ENCODE results near the gene ACACA. TPM values are rescaled to one million over a fixed set of nuclear protein-coding genes. Genes with fewer than 3 reads are reported as not detected.

Gene ACACA
- total and polyA plus RNA-seq, 9 of the 15 experiments (the other 6 are each of a cell fraction or from before 2014, with no cell fraction given), result 35.9 to 135 (median 88.4) TPM

GRCh38 chr17:37322826-37323561 is 83.6 kb downstream of the ACACA start:
- 0 out of 2 replicates have a peak, but pooled peaks have one; percentile 25 for TF ChIP-seq POLR2A (conservative IDR thresholded peaks at IDR 0.05)
- no peak for TF ChIP-seq CXXC5 (CRISPR knock-in tag; IDR thresholded peaks at IDR 0.05)
- WGBS (ENCODE audit: insufficient coverage, low coverage, missing lambda C conversion rate), result 82% methylated on average over 7 of the region's 7 CpGs
- in situ Hi-C loops (cut with MboI), result no loop called here

DNA sequence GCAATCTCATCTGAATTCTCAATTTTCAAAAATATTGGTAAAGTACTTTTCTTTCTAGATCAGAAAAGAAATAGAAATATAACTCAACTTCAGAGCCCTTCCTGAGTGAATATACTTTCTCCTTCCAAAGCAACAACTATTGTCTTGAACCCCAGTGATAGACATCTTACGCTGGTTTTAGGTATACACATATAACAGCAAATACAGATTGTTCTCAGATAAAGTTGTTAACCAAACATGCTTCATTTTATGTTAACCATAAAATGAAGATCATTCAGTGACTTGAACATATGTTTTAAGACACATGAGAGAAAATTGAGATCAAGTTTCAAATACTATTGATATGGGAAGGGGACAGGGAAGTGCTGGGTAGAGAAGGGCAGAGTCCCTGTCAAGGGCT is 84.5 kb downstream of the ACACA start:
- H3K9me3 ChIP-seq (replicated peaks; ENCODE audit: control insufficient read depth, insufficient read depth, low read depth, low read length), result no peaks in the 10 kb centered on the region
- TF ChIP-seq PBX2 (CRISPR knock-in tag; IDR thresholded peaks at IDR 0.05; ENCODE audit: low read depth), result no peak
- TF ChIP-seq PBX2 (tag; conservative IDR thresholded peaks at IDR 0.05; ENCODE audit: low read depth), result no peak
- no peak for TF ChIP-seq RFX1 (IDR thresholded peaks at IDR 0.05)
- TF ChIP-seq, protein P1, sequence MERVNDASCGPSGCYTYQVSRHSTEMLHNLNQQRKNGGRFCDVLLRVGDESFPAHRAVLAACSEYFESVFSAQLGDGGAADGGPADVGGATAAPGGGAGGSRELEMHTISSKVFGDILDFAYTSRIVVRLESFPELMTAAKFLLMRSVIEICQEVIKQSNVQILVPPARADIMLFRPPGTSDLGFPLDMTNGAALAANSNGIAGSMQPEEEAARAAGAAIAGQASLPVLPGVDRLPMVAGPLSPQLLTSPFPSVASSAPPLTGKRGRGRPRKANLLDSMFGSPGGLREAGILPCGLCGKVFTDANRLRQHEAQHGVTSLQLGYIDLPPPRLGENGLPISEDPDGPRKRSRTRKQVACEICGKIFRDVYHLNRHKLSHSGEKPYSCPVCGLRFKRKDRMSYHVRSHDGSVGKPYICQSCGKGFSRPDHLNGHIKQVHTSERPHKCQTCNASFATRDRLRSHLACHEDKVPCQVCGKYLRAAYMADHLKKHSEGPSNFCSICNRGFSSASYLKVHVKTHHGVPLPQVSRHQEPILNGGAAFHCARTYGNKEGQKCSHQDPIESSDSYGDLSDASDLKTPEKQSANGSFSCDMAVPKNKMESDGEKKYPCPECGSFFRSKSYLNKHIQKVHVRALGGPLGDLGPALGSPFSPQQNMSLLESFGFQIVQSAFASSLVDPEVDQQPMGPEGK (CRISPR knock-in tag; IDR thresholded peaks at IDR 0.05; ENCODE audit: borderline replicate concordance), result no peak
- no peak for TF ChIP-seq CHD4 (IDR thresholded peaks at IDR 0.05; ENCODE audit: insufficient read depth, insufficient replicate concordance, low read depth, low read length, poor library complexity, severe bottlenecking)
- TF ChIP-seq LARP7 (IDR thresholded peaks at IDR 0.05), result no peak

More at GRCh38 chr17:37322826-37323561, 83.6 kb downstream of the ACACA start:
- Histone ChIP-seq H3K27ac (ENCODE audit: extremely low read depth, low read depth, low read length) (no peak overlapping the region), H4K20me1 (replicated peaks; ENCODE audit: control insufficient read depth, insufficient read depth, low read length) (peaks cover 3% of the 10 kb centered on the region; the same call in 1 of the 2 replicates), H3K4me3 (no peak overlapping the region), H3K27me3 (ENCODE audit: control insufficient read depth in 2 of 2, insufficient read depth in 2 of 2, low read length in 2 of 2) (no peaks in the 10 kb centered on the region), H3K9me1 (ENCODE audit: control insufficient read depth, insufficient read depth, low read length) (no peaks in the 10 kb centered on the region), H2AFZ (ENCODE audit: low read depth, low read length) (no peak overlapping the region), H3K79me2 (ENCODE audit: control insufficient read depth, insufficient read depth, low read length) (peaks cover 52% of the 10 kb centered on the region), H3K9me3 (replicated peaks; ENCODE audit: control insufficient read depth, insufficient read depth, low read depth, low read length) (no peaks in the 10 kb centered on the region), H3K4me2 (ENCODE audit: insufficient read depth, low read length) (no peak overlapping the region), H3K36me3 (ENCODE audit: control insufficient read depth, insufficient read depth, low read length) (peaks cover 71% of the 10 kb centered on the region), H3K9ac (ENCODE audit: insufficient read depth in 1 of 2, low read depth in 2 of 2, low read length in 2 of 2) (peak overlapping the region in 1 of 2 experiments; percentile 64; a peak in 1 of 4 replicates), H3K4me1 (replicated peaks in 1 of 2; ENCODE audit: control insufficient read depth in 2 of 2, insufficient read depth in 2 of 2, low read length in 2 of 2) (no peaks in the 10 kb centered on the region)
- intact Hi-C loops (cut with micrococcal nuclease), result no loop called here
- ChIA-PET CTCF (ENCODE audit: low intra/inter-chr PET ratio) (no interaction called here), POLR2A (interaction anchor here (1.6 kb wide), 1 partner anchor 18 kb away, joined by 6 read pairs; no protein-coding TSS in a partner anchor)
- DNase-seq (ENCODE audit: extremely low read depth in 1 of 4, low spot score in 3 of 4), result no peak
- FAIRE-seq, result no peak
- no TSS peak for BruUV-seq (replicated peaks)
- no peak for ATAC-seq

More for the DNA sequence above, 84.5 kb downstream of the ACACA start:
- Histone ChIP-seq H2AFZ (ENCODE audit: low read depth, low read length) (no peak overlapping the region), H3K27me3 (ENCODE audit: control insufficient read depth in 2 of 2, insufficient read depth in 2 of 2, low read length in 2 of 2) (no peaks in the 10 kb centered on the region), H3K9me1 (ENCODE audit: control insufficient read depth, insufficient read depth, low read length) (no peaks in the 10 kb centered on the region), H3K4me2 (ENCODE audit: insufficient read depth, low read length) (no peak overlapping the region), H3K4me1 (replicated peaks in 1 of 2; ENCODE audit: control insufficient read depth in 2 of 2, insufficient read depth in 2 of 2, low read length in 2 of 2) (no peaks in the 10 kb centered on the region), H3K4me3 (no peak overlapping the region), H3K9ac (ENCODE audit: insufficient read depth in 1 of 2, low read depth in 2 of 2, low read length in 2 of 2) (no peak overlapping the region), H3K79me2 (ENCODE audit: control insufficient read depth, insufficient read depth, low read length) (peaks cover 52% of the 10 kb centered on the region), H3K27ac (ENCODE audit: extremely low read depth, low read depth, low read length) (no peak overlapping the region), H3K36me3 (ENCODE audit: control insufficient read depth, insufficient read depth, low read length) (peaks cover 70% of the 10 kb centered on the region), H4K20me1 (replicated peaks; ENCODE audit: control insufficient read depth, insufficient read depth, low read length) (peaks cover 3% of the 10 kb centered on the region; the same call in 1 of the 2 replicates)
- no TSS peak for BruUV-seq (replicated peaks)
- in situ Hi-C loops (cut with MboI), result no loop called here
- ChIA-PET POLR2A (interaction anchor here (0.7 kb wide), 1 partner anchor 14 kb away, joined by 3 read pairs; no protein-coding TSS in a partner anchor), CTCF (ENCODE audit: low intra/inter-chr PET ratio) (no interaction called here)
- no peak for DNase-seq (ENCODE audit: extremely low read depth in 1 of 4, low spot score in 3 of 4)
- FAIRE-seq, result no peak
- intact Hi-C loops (cut with micrococcal nuclease), result no loop called here
- WGBS (ENCODE audit: insufficient coverage, low coverage, missing lambda C conversion rate), result 95% methylated on average over 1 of the region's 1 CpG
- ATAC-seq, result no peak

All from K562 (cell line).